ENCODE results near the gene FGG.
"Not testable (repeated sequence)": the region's sequence is repeated elsewhere in the genome, so short reads cannot be mapped to it uniquely, and the experiment has no call there.

- TF ChIP-seq, protein P1, sequence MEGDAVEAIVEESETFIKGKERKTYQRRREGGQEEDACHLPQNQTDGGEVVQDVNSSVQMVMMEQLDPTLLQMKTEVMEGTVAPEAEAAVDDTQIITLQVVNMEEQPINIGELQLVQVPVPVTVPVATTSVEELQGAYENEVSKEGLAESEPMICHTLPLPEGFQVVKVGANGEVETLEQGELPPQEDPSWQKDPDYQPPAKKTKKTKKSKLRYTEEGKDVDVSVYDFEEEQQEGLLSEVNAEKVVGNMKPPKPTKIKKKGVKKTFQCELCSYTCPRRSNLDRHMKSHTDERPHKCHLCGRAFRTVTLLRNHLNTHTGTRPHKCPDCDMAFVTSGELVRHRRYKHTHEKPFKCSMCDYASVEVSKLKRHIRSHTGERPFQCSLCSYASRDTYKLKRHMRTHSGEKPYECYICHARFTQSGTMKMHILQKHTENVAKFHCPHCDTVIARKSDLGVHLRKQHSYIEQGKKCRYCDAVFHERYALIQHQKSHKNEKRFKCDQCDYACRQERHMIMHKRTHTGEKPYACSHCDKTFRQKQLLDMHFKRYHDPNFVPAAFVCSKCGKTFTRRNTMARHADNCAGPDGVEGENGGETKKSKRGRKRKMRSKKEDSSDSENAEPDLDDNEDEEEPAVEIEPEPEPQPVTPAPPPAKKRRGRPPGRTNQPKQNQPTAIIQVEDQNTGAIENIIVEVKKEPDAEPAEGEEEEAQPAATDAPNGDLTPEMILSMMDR (conservative IDR thresholded peaks at IDR 0.05) = not testable (repeated sequence)
- TF ChIP-seq ZFX (IDR thresholded peaks at IDR 0.05) = not testable (repeated sequence)
These were observed 15.2 kb downstream of the FGG start for GRCh38 chr4:154597281-154597680.

Data from C4-2B (cell line).